Right lobe of liver (tissue), 6 donors: ENCODE results near the gene TMEM60. TPM values are rescaled to one million over a fixed set of nuclear protein-coding genes. Genes with fewer than 3 reads are reported as not detected.
A peak's percentile ranks its signal among the peaks of the same experiment; 100 is the strongest.
"Not testable (repeated sequence)": the region's sequence is repeated elsewhere in the genome, so short reads cannot be mapped to it uniquely, and the experiment has no call there.

ENCODE experiments used
- ATAC-seq, 4 donors: fragments of 200-7000 bp; cut with Tn5 transposase; one replicate each; pipeline ENCODE4 v1.9.1; 2020; ENCODE audit warnings: mild to moderate bottlenecking in 4 of 4, moderate library complexity in 4 of 4
- DNase-seq, 3 donors: peaks; one replicate each; pipeline ENCODE4 v3.0.0-alpha.2; 2020
- H3K27ac ChIP-seq, 3 donors: fragments of 200-600 bp; one replicate each; pipeline ENCODE4 v1.8.0; 2022
- H3K27me3 ChIP-seq, 2 donors: fragments of 200-600 bp; one replicate each; pipeline ENCODE4 v1.8.0; 2022
- H3K36me3 ChIP-seq, 4 donors: fragments of 200-600 bp; sonication (generic) in 1 of 4; one replicate each; pipeline versions ENCODE4 v1.5.1 to v1.8.0; 2017 to 2022; ENCODE audit warnings: control low read depth in 1 of 4
- H3K4me1 ChIP-seq, 4 donors: fragments of 200-600 bp; sonication (generic) in 1 of 4; one replicate each; pipeline versions ENCODE4 v1.5.1 to v1.8.0; 2017 to 2022; ENCODE audit warnings: control low read depth in 1 of 4
- H3K4me3 ChIP-seq, 3 donors: fragments of 200-600 bp; one replicate each; pipeline ENCODE4 v1.8.0; 2022
- H3K9me3 ChIP-seq, 4 donors: fragments of 200-600 bp; sonication (generic) in 1 of 4; one replicate each; pipeline versions ENCODE4 v1.5.1 to v1.8.0; 2017 to 2022; ENCODE audit warnings: control low read depth in 1 of 4
- POLR2A ChIP-seq: fragments of 450-650 bp; IDR thresholded peaks from one replicate; pipeline ENCODE4 v1.6.1; 2017; ENCODE audit warnings: antibody characterized with exemption, mild to moderate bottlenecking
- WGBS: methylation state at CpG from one replicate; pipeline ENCODE4 v1.1.6; 2018; ENCODE audit warnings: low coverage, low lambda C conversion rate; ENCODE audit not compliant: insufficient coverage; ENCODE audit errors: missing lambda C conversion rate; 5-methylcytosine and 5-hydroxymethylcytosine counted together
- intact Hi-C, 2 donors: fragments of 100-400 bp; cut with DNase I; formaldehyde crosslinking; loops; one replicate each; pipeline versions ENCODE4 v1.11.2 to v1.14.1; 2022
- total RNA-seq, 6 experiments: library from RNA; depleted of rRNA in 2 of 6; stranded (reverse); fragments of >200 nt in 2 of 6; fragmentation: NEBNext Ultra II Directional in 3 of 6; extraction: Animal tissue kit (Norgen Biotek cat#: 25700) in 3 of 6; gene quantifications; one replicate each; pipeline versions ENCODE4 v1.1.0 to v1.2.4, GENCODE V29; 2016 to 2023
- TF ChIP-seq, protein P1 (sequence below), 4 donors: fragments of 200-600 bp in 3 of 4; fragments of 450-650 bp in 1 of 4; IDR thresholded peaks; one replicate each; pipeline versions ENCODE4 v1.5.1 to v1.8.0; 2016 to 2022; ENCODE audit warnings: antibody characterized with exemption in 4 of 4, mild to moderate bottlenecking in 2 of 4
- donor health status: DM: no; HTN: yes; CAD: no.
- donor health status: DM: no; HTN: no; CAD: no.
- donor health status: DM: no; HTN: no; CAD: no.
- donor health status: DM: no; HTN: yes; CAD: no.
- donor health status: DM: no; HTN: yes; CAD: no.

Gene TMEM60
- total RNA-seq, 6 experiments from 2014 or later: 6.6 to 10.4 (median 8.0) TPM

DNA sequence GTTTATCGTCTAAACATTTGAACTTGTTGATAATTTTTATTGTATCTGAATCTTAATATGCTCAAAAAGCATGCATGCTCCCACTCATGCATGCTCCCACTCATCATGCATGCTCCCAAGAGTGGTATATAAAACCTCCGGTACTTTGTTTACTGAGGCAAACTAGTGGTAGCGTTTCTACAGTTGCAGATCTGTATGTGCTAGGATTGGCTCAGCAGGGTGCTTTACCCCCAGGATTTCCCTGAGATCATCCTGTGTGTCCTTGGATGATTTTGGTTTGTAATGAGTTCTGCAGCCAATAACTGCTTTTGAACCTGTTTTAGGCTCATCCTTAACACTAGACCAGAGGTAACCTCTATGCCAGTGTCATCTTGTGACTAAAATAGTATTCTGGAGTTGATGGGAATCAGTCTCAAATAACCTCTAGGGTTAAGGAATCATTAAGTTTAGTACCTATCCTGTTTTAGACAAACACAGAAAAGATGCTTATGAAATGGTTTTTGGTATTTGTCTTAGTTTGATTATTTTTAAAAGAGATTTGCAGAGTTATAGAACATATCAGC lies 40.8 kb upstream of the TMEM60 start:
- DNase-seq (no peak), ATAC-seq (peak in 2 of 4 donors; percentile 22 to 39)
- no peaks in the 10 kb centered on the region for H3K36me3 ChIP-seq
- intact Hi-C loops: no loop called here
- H3K27me3 ChIP-seq: no peaks in the 10 kb centered on the region
- H3K9me3 ChIP-seq: no peaks in the 10 kb centered on the region
- peaks cover 0 to 12% (median 0%) of the 10 kb centered on the region in 4 donors for H3K4me1 ChIP-seq
- no peak for TF ChIP-seq POLR2A
- TF ChIP-seq, protein P1, sequence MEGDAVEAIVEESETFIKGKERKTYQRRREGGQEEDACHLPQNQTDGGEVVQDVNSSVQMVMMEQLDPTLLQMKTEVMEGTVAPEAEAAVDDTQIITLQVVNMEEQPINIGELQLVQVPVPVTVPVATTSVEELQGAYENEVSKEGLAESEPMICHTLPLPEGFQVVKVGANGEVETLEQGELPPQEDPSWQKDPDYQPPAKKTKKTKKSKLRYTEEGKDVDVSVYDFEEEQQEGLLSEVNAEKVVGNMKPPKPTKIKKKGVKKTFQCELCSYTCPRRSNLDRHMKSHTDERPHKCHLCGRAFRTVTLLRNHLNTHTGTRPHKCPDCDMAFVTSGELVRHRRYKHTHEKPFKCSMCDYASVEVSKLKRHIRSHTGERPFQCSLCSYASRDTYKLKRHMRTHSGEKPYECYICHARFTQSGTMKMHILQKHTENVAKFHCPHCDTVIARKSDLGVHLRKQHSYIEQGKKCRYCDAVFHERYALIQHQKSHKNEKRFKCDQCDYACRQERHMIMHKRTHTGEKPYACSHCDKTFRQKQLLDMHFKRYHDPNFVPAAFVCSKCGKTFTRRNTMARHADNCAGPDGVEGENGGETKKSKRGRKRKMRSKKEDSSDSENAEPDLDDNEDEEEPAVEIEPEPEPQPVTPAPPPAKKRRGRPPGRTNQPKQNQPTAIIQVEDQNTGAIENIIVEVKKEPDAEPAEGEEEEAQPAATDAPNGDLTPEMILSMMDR (IDR thresholded peaks at IDR 0.05): no peak
- no peak overlapping the region for H3K27ac ChIP-seq
- no peak overlapping the region for H3K4me3 ChIP-seq
- whole genome bisulfite sequencing: 56% methylated on average over 3 of the region's 3 CpGs

DNA sequence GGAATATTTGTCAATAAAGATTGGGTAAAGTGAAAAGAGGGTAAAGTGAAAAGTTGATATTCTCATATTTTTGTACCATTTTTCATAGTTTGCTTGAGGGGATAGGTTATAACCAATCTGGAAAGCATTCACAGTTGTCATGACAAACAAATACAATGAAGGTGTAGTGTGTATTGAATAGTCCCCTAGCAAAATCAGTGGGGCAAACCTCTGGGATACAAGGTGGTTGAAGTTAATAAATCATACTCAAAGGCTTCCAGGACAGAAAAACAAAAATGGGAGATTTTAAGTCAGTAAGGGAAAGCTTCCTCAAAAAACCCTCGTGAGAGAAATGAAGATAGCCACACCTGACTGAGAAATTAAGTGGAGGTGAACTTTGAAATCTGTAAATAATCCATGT lies 39.7 kb upstream of the TMEM60 start:
- intact Hi-C loops: no loop called here
- TF ChIP-seq, protein P1 (IDR thresholded peaks at IDR 0.05): no peak
- TF ChIP-seq POLR2A: no peak
- H3K36me3 ChIP-seq: no peaks in the 10 kb centered on the region
- 20% methylated on average over 1 of the region's 1 CpG for whole genome bisulfite sequencing
- H3K4me1 ChIP-seq: peaks cover 0 to 12% (median 0%) of the 10 kb centered on the region in 4 donors
- no peaks in the 10 kb centered on the region for H3K27me3 ChIP-seq
- H3K9me3 ChIP-seq: no peaks in the 10 kb centered on the region
- H3K4me3 ChIP-seq: no peak overlapping the region
- ATAC-seq (no peak), DNase-seq (no peak)
- no peak overlapping the region for H3K27ac ChIP-seq

DNA sequence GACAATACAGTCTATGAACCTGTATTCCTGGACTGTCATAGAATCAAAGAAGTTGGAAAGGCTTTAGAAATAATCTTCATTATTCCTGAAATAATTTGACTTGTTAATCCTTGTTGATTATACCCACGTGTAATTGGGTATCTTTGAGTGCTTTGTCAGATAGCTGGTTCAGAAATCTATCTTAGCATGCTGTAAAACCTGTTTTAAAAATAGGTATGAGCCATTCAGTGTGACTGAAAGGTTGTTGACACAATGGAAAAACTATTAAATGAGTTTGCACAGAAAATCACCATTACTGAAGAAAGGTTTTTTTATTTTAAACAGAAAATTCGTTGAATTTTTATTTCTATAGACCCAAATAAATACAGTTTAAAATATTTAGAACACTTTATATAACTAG lies 39.0 kb upstream of the TMEM60 start:
- WGBS: 54% methylated on average over 2 of the region's 2 CpGs
- intact Hi-C loops: no loop called here

DNA sequence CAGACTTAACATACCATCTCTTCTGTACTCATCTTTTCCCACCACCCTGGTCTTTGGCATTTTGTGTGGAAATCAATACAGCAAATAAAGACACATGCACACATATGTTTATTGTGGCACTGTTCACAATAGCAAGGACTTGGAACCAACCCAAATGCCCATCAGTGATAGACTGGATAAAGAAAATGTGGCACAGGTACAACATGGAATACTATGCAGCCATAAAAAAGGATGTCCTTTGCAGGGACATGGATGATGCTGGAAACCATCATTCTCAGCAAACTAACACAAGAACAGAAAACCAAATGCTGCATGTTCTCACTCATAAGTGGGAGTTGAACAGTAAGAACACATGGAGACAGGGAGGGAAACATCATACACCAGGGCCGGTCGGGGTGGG lies 38.2 kb upstream of the TMEM60 start:
- DNase-seq, H3K27me3 ChIP-seq, H3K27ac ChIP-seq, H3K9me3 ChIP-seq, H3K4me3 ChIP-seq, ATAC-seq, intact Hi-C loops, H3K36me3 ChIP-seq: not testable (repeated sequence)
- H3K4me1 ChIP-seq: peaks cover 0 to 12% (median 0%) of the 10 kb centered on the region in 4 donors
- 100% methylated on average over 2 of the region's 2 CpGs for WGBS

More for the DNA sequence above, 39.0 kb upstream of the TMEM60 start:
- Histone ChIP-seq H3K9me3 (no peaks in the 10 kb centered on the region), H3K27me3 (no peaks in the 10 kb centered on the region), H3K4me3 (no peak overlapping the region), H3K27ac (no peak overlapping the region), H3K4me1 (peaks cover 0 to 12% (median 0%) of the 10 kb centered on the region in 4 donors), H3K36me3 (no peaks in the 10 kb centered on the region)
- no peak for DNase-seq
- ATAC-seq: no peak
- TF ChIP-seq POLR2A: no peak
- TF ChIP-seq, protein P1 (IDR thresholded peaks at IDR 0.05): no peak

DNA sequence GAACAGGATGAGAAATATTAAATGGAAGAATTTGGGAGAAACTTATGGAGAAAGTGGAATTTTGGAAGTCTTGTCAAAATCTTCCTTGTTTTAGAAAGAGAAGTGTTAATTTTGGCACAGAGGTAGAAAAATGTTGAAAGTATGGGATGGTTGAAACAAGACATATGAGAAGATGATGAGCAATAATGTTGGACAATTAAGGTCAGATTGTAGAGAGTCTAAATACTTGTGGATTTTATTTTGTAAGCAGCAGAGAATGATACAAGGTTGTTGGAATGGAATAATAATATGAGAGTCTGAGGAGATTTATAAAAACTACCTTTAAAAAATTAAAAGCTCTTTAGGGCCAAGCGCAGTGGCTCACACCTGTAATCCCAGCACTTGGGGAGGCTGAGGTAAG lies 34.9 kb upstream of the TMEM60 start:
- no peak overlapping the region for H3K27ac ChIP-seq
- no peak for DNase-seq
- 100% methylated on average over 1 of the region's 1 CpG for WGBS
- TF ChIP-seq POLR2A: no peak
- TF ChIP-seq, protein P1 (IDR thresholded peaks at IDR 0.05): no peak
- H3K9me3 ChIP-seq: no peaks in the 10 kb centered on the region
- H3K36me3 ChIP-seq: no peaks in the 10 kb centered on the region
- H3K4me1 ChIP-seq: peaks cover 0 to 4% (median 0%) of the 10 kb centered on the region in 4 donors
- no peak overlapping the region for H3K4me3 ChIP-seq
- no peaks in the 10 kb centered on the region for H3K27me3 ChIP-seq
- intact Hi-C loops: no loop called here
- no peak for ATAC-seq
